Smooth muscle cell (in vitro differentiated cells): ENCODE measurements around the gene ARHGAP33. TPM values are rescaled to one million over a fixed set of nuclear protein-coding genes. Genes with fewer than 3 reads are reported as not detected.

ENCODE experiments used
- DNase-seq: peaks from one replicate; lab custom pipeline; 2025; ENCODE audit not compliant: unreplicated experiment; lab: John Stamatoyannopoulos, UW
- H2AFZ ChIP-seq: fragments of 200-600 bp; sonication (generic); 2 replicates; pipeline ENCODE4 v1.6.0; 2016; ENCODE audit warnings: antibody characterized with exemption, low read depth, mild to moderate bottlenecking
- H3F3A ChIP-seq: fragments of 200-600 bp; sonication (generic); 2 replicates; pipeline ENCODE4 v1.6.0; 2017; ENCODE audit warnings: antibody characterized with exemption, low read depth
- H3K27ac ChIP-seq: fragments of 200-600 bp; sonication (generic); 2 replicates; pipeline ENCODE4 v1.5.1; 2016; ENCODE audit warnings: low read depth, mild to moderate bottlenecking
- H3K27me3 ChIP-seq: fragments of 200-600 bp; sonication (generic); 2 replicates; pipeline ENCODE4 v1.6.1; 2016; ENCODE audit warnings: low read depth, mild to moderate bottlenecking
- H3K36me3 ChIP-seq: fragments of 200-600 bp; sonication (generic); 2 replicates; pipeline ENCODE4 v1.5.1; 2016; ENCODE audit warnings: low read depth
- H3K4me1 ChIP-seq: fragments of 200-600 bp; sonication (generic); 2 replicates; pipeline ENCODE4 v1.5.1; 2016; ENCODE audit warnings: low read depth
- H3K4me2 ChIP-seq: fragments of 200-600 bp; sonication (generic); 2 replicates; pipeline ENCODE4 v1.6.0; 2016; ENCODE audit warnings: mild to moderate bottlenecking
- H3K4me3 ChIP-seq: fragments of 200-600 bp; sonication (generic); 2 replicates; pipeline ENCODE4 v1.5.1; 2016; ENCODE audit warnings: mild to moderate bottlenecking
- H3K79me2 ChIP-seq: fragments of 200-600 bp; sonication (generic); 2 replicates; pipeline ENCODE4 v1.6.0; 2016; ENCODE audit warnings: low read depth, mild to moderate bottlenecking
- H3K9ac ChIP-seq: fragments of 200-600 bp; sonication (generic); 2 replicates; pipeline ENCODE4 v1.6.0; 2016; ENCODE audit warnings: low read depth
- H3K9me3 ChIP-seq: fragments of 200-600 bp; sonication (generic); replicated peaks from 2 replicates; pipeline ENCODE4 v1.5.1; 2016; ENCODE audit warnings: low read depth
- H4K20me1 ChIP-seq: fragments of 200-600 bp; sonication (generic); 2 replicates; pipeline ENCODE4 v1.6.0; 2016; ENCODE audit warnings: low read depth
- WGBS: methylation state at CpG from one replicate; pipeline ENCODE4 v1.1.7; 2016; ENCODE audit warnings: low lambda C conversion rate; 5-methylcytosine and 5-hydroxymethylcytosine counted together
- polyA plus RNA-seq: library from polyadenylated mRNA; unstranded; fragments of >200 nt; fragmentation: Nextera tagmentation; extraction: Ambion mirVana; gene quantifications from 2 replicates; pipeline ENCODE4 v1.2.1, GENCODE V29; 2016
- total RNA-seq: library from RNA; depleted of rRNA; stranded (reverse); fragments of >200 nt; gene quantifications from 2 replicates; pipeline ENCODE4 v1.2.3, GENCODE V29; 2014
- TF ChIP-seq, protein P1 (sequence below): fragments of 200-600 bp; sonication (generic); IDR thresholded peaks from 2 replicates; pipeline ENCODE4 v1.5.1; 2017; ENCODE audit warnings: borderline replicate concordance, mild to moderate bottlenecking, antibody characterized with exemption; ENCODE audit not compliant: insufficient read depth, poor library complexity, severe bottlenecking

Gene ARHGAP33
- total and polyA plus RNA-seq, 2 experiments from 2014 or later, result 5.3 to 5.7 TPM

DNA sequence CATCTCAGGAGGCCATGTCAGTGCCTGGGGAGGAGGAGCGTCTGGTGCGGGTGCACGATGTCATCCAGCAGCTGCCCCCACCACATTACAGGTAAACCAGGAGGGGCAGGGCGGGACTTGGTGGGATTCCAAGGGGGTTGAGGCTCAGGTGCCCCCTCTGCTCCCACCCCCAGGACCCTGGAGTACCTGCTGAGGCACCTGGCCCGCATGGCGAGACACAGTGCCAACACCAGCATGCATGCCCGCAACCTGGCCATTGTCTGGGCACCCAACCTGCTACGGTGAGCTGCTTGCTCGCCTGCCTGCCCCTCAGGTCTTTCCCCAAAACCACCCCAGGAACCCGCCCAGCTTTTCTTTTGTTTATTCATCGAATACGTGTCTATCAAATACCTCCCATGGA, 7.2 kb downstream of the ARHGAP33 start:
- H3K4me3 ChIP-seq, result no peak overlapping the region
- WGBS, result 98% methylated on average over 12 of the region's 12 CpGs

DNA sequence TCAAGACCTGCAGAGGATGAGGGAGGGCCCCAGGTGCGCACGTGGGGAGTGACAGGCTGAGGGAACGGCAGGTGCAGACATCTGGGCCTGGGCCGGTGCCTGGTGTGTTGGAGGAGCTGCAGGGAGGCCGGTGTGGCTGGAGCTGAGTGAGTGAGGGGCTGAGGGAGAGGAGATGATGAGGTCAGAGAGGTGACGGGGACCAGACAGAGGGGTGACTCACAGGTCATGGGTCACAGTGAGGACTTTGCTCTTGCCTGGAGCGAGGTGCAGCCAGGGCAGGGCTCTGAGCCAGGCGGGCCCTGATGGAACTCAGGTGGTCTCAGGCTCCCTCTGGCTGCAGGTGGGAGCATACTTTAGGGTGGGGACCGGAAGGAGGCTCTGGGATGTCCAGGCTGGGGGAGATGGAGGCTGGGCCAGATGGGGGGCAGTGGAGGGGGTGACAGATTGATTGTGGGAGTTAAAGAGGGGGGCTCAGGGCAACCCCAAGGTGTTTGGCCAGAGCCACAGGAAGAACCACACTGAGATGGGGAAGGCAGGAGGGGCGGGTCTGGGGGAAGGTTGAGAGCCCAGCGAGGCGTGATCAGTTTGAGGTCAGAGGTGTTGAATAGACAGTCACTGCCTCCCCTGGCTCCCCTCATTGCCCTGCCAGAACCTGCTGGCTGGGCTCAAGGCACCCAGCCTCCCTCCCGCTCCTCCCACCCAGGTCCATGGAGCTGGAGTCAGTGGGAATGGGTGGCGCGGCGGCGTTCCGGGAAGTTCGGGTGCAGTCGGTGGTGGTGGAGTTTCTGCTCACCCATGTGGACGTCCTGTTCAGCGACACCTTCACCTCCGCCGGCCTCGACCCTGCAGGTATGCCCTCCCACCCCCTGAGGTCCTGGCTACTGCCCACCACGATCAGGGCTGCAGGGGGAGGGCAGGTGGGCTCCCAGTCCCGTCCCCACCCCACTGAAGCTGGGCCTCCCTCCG, 8.4 kb downstream of the ARHGAP33 start:
- no peak overlapping the region for H3K4me2 ChIP-seq
- H3K27ac ChIP-seq, result no peak overlapping the region
- H3K36me3 ChIP-seq, result no peaks in the 10 kb centered on the region
- H3K9ac ChIP-seq, result no peak overlapping the region
- no peaks in the 10 kb centered on the region for H3K9me3 ChIP-seq
- H4K20me1 ChIP-seq, result no peaks in the 10 kb centered on the region
- WGBS, result 67% methylated on average over 18 of the region's 28 CpGs
- TF ChIP-seq, protein P1, sequence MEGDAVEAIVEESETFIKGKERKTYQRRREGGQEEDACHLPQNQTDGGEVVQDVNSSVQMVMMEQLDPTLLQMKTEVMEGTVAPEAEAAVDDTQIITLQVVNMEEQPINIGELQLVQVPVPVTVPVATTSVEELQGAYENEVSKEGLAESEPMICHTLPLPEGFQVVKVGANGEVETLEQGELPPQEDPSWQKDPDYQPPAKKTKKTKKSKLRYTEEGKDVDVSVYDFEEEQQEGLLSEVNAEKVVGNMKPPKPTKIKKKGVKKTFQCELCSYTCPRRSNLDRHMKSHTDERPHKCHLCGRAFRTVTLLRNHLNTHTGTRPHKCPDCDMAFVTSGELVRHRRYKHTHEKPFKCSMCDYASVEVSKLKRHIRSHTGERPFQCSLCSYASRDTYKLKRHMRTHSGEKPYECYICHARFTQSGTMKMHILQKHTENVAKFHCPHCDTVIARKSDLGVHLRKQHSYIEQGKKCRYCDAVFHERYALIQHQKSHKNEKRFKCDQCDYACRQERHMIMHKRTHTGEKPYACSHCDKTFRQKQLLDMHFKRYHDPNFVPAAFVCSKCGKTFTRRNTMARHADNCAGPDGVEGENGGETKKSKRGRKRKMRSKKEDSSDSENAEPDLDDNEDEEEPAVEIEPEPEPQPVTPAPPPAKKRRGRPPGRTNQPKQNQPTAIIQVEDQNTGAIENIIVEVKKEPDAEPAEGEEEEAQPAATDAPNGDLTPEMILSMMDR, result no peak
- no peaks in the 10 kb centered on the region for H3K27me3 ChIP-seq
- no peaks in the 10 kb centered on the region for H3K4me1 ChIP-seq
- H3K79me2 ChIP-seq, result no peaks in the 10 kb centered on the region
- no peaks in the 10 kb centered on the region for H3F3A ChIP-seq
- no peak overlapping the region for H3K4me3 ChIP-seq
- DNase-seq, result no peak
- no peak overlapping the region for H2AFZ ChIP-seq

More for the DNA sequence above, 7.2 kb downstream of the ARHGAP33 start:
- TF ChIP-seq, protein P1, result no peak
- H3K9ac ChIP-seq, result no peak overlapping the region
- no peaks in the 10 kb centered on the region for H4K20me1 ChIP-seq
- H3K36me3 ChIP-seq, result no peaks in the 10 kb centered on the region
- no peak for DNase-seq
- no peak overlapping the region for H3K4me2 ChIP-seq
- no peaks in the 10 kb centered on the region for H3K27me3 ChIP-seq
- H3K79me2 ChIP-seq, result no peaks in the 10 kb centered on the region
- H2AFZ ChIP-seq, result no peak overlapping the region
- no peaks in the 10 kb centered on the region for H3F3A ChIP-seq
- H3K9me3 ChIP-seq, result no peaks in the 10 kb centered on the region
- no peaks in the 10 kb centered on the region for H3K4me1 ChIP-seq
- no peak overlapping the region for H3K27ac ChIP-seq

DNA sequence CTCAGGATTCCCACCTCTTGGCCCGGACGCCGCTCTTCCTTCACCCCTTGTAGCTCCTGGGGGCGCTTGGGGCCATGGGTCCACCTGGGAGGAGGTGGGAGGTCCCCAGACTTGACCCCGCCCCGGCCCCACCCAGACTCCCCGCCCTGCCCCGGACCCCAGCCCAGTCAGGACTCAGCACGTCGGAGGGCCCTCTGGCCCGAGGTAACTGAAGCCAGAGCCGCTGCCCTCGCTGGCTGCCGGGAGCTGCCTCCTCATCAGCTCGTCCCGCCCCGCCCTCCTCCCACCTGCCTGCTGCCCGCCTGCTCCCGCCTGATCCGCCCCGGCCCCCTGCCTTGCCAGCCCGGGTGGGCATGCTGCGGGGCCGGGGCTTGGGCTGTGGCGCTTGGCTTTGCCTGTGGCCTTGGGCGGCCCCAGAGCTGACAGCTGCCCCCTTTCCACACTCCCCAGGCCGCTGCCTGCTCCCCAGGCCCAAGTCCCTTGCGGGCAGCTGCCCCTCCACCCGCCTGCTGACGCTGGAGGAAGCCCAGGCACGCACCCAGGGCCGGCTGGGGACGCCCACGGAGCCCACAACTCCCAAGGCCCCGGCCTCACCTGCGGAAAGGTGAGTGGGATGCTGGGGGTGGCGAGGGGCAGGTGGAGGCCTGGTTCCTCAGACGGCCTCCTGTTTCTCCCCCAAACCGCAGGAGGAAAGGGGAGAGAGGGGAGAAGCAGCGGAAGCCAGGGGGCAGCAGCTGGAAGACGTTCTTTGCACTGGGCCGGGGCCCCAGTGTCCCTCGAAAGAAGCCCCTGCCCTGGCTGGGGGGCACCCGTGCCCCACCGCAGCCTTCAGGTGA, 9.4 kb downstream of the ARHGAP33 start:
- Histone ChIP-seq H2AFZ (no peak overlapping the region), H3K4me2 (no peak overlapping the region), H3K4me3 (no peak overlapping the region), H3K9me3 (no peaks in the 10 kb centered on the region), H3K36me3 (no peaks in the 10 kb centered on the region), H3K79me2 (no peaks in the 10 kb centered on the region), H3F3A (no peaks in the 10 kb centered on the region), H3K9ac (no peak overlapping the region), H4K20me1 (no peaks in the 10 kb centered on the region), H3K27ac (no peak overlapping the region), H3K27me3 (no peaks in the 10 kb centered on the region), H3K4me1 (no peaks in the 10 kb centered on the region)
- TF ChIP-seq, protein P1, result no peak
- no peak for DNase-seq
- WGBS, result 59% methylated on average over 22 of the region's 45 CpGs
